GM19463 (cell line): ENCODE results near the gene PRRX2.
"Not testable (repeated sequence)": the region's sequence is repeated elsewhere in the genome, so short reads cannot be mapped to it uniquely, and the experiment has no call there.

ENCODE experiments used
- ATAC-seq: cut with Tn5 transposase; IDR thresholded peaks from one replicate; pipeline ENCODE4 v1.9.1; 2021; ENCODE audit warnings: mild to moderate bottlenecking, moderate library complexity; ENCODE audit not compliant: unreplicated experiment

The PRRX2 gene

GRCh38 chr9:129751841-129752801 is 86.7 kb downstream of the PRRX2 start:
- ATAC-seq: no peak

- no peak for ATAC-seq
These were observed 87.7 kb downstream of the PRRX2 start, which contains the start of gene PTGES for GRCh38 chr9:129752900-129753729. Gene PTGES, minus strand, starts transcription at chr9:129753042. Its CDS starts 30 bp downstream, at chr9:129753012.

- no peak for ATAC-seq
These were observed 89.7 kb downstream of the PRRX2 start for GRCh38 chr9:129755151-129755550.

GRCh38 chr9:129756191-129756590 is 90.7 kb downstream of the PRRX2 start:
- no peak for ATAC-seq

DNA sequence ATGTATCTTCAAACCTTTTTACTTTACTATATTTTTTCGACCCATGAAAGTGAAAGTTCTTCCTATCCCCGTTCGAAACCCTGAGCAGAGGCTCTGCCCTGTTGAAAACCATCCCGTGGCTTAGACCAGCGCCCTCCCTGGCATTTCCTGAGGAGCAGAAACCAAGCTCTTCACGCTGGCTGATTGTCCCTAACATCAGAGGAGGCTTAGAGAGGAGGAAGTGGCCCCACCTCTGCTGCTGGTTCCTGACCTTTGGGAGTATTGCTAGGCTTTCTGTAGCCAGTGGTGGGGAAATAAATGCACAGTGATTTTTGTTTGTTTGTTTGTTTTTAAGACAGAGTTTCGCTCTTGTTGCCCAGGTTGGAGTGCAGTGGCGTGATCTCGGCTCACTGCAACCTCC is 91.6 kb downstream of the PRRX2 start:
- ATAC-seq: no peak

DNA sequence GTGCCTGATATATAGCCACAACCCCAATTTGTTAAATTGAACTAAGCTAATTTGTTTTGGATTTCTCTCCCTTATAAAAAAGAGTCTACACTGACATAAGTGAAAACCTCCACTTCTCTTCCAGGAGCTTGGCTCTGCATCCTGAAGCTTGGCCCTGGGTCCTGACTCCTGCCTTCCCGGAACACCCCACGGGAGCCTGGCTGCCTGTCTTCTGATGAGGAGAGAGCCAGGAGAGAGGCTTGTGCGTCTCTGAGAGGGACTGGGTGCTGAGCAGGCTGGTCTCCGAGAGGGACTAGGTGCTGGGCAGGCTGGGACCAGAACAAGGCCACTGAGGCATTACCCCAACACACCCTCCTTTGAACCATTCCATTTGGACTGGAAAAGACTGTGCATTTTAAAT is 93.9 kb downstream of the PRRX2 start:
- ATAC-seq: no peak

DNA sequence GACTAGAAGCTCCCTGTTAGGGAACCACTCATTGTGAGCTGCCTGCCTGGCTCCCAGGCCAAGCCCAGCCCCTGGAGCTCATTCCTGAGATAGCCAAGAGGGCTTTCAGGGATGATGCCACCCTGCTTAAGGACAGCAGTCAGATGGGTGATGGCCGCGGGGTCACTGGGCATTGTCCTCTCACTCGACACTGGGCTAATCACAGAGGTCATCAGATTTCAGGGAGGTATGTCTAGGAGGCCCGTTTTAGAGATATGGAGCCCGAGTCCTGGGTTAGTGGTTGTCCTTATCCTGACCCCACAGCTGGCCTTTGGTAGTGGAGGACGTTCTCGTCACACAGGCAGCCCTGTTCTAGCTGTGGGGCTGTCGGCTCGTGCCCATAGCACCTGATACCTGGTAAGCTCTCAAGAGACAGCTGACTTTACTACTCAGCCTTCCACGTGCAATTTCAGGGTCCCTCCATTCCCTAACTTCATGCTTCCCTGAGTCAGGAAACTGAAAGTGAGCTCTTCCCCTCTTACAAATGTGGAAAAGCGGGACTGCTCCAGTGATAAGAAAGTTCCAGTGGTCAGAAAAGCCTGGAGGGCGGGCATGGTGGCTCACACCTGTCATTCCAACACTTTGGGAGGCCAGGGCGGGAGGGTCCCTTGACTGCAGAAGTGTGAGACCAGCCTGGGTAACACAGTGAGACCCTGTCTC is 94.5 kb downstream of the PRRX2 start:
- no peak for ATAC-seq

DNA sequence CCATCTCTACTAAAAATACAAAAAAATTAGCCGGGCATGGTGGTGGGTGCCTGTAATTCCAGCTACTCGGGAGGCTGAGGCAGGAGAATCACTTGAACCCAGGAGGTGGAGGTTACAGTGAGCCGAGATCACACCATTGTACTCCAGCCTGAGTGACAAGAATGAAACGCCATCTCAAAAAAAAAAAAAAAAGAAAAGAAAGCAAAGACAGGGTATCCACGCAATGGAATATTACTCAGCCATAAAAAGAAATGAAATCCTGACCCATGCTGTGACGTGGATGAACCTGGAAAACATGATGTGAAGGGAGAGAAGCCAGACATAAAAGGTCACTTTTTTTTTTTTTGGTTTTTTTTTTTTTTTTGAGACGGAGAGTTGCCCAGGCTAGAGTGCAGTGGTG is 95.3 kb downstream of the PRRX2 start:
- ATAC-seq: not testable (repeated sequence)

GRCh38 chr9:129761293-129761900 is 96.0 kb downstream of the PRRX2 start:
- no peak for ATAC-seq

GRCh38 chr9:129761901-129762369 is 96.5 kb downstream of the PRRX2 start:
- ATAC-seq: no peak

GRCh38 chr9:129762370-129762984 is 97.0 kb downstream of the PRRX2 start:
- ATAC-seq: not testable (repeated sequence)

- ATAC-seq: no peak
These were observed 97.8 kb downstream of the PRRX2 start for GRCh38 chr9:129762985-129763926.

GRCh38 chr9:129765764-129766317 is 100.4 kb downstream of the PRRX2 start:
- no peak for ATAC-seq

GRCh38 chr9:129768486-129768885 is 103.0 kb downstream of the PRRX2 start:
- no peak for ATAC-seq

DNA sequence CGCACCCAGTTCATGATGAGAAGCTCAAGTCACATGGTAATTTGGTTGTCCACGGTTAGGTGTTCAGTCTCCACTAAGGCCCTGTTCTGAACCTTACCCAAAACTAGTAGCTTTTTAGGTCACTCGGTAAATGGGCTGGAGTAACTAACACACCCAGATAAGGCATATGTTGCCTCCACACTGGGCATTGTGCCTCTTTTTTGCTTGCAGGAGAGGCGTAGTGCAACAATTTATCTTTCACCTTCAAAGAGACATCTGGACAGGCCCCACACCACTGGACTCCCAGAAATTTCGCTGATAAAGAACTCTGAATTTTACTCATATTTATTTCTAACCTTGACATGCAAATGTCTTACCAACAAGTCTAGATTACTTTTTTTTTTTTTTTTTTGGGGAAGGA is 104.2 kb downstream of the PRRX2 start:
- no peak for ATAC-seq

DNA sequence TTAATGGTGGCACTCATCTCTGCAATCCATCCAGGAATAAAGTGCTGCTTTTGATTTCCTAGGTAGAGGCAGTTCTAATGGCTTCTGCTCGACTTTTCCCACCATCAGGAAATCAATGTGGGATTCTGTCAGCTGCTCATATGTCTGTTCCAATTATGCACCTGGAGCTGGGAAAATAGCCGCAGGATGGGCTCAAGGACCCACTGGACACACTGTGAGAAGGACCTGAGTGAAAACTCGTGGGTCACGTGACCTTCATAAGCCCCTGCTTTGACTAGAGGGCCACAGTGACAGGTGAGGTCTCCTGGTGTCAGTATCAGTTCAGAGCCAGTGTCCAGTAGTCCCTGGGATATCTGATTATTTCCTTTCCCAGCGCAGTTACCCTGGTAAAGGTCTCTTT is 105.3 kb downstream of the PRRX2 start:
- ATAC-seq: no peak
